Measurements from ENCODE around the gene EXOC3L2.

- TF ChIP-seq POLR2A (IDR thresholded peaks at IDR 0.05; ENCODE audit: low read depth) (no peak), CTCF (IDR thresholded peaks at IDR 0.05) (no peak), POLR2AphosphoS5 (IDR thresholded peaks at IDR 0.05) (no peak)
Observed at GRCh38 chr19:45235485-45235884, 9.7 kb downstream of the EXOC3L2 start.
